SU-DHL-6 (cell line): ENCODE results near the gene PCIF1.
A peak's percentile ranks its signal among the peaks of the same experiment; 100 is the strongest.
"Not testable (repeated sequence)": the region's sequence is repeated elsewhere in the genome, so short reads cannot be mapped to it uniquely, and the experiment has no call there.

Experiments used
- H2AFZ ChIP-seq: fragments of 200-600 bp; sonication (generic); 2 replicates; pipeline ENCODE4 v1.6.1; 2014; ENCODE audit warnings: low read depth, mild to moderate bottlenecking, moderate library complexity, mixed read lengths, antibody characterized with exemption, low read length; ENCODE audit not compliant: severe bottlenecking
- H3F3A ChIP-seq: fragments of 200-600 bp; shearing (Covaris generic); 2 replicates; pipeline ENCODE4 v1.6.0; 2016; ENCODE audit warnings: antibody characterized with exemption, mild to moderate bottlenecking; ENCODE audit not compliant: insufficient read depth
- H3K27ac ChIP-seq: fragments of 200-600 bp; sonication (generic); 2 replicates; pipeline ENCODE4 v1.5.1; 2016; ENCODE audit warnings: low read depth, mild to moderate bottlenecking, low read length, moderate library complexity, mixed read lengths
- H3K27me3 ChIP-seq: fragments of 200-600 bp; sonication (generic), shearing (Covaris generic); 2 replicates; pipeline ENCODE4 v1.6.0; 2014; ENCODE audit warnings: mild to moderate bottlenecking, low read length
- H3K36me3 ChIP-seq: fragments of 200-600 bp; sonication (generic); 2 replicates; pipeline ENCODE4 v1.6.1; 2014; ENCODE audit warnings: mild to moderate bottlenecking, low read length, mixed read lengths
- H3K4me2 ChIP-seq: fragments of 300-600, 200-600 bp; shearing (Covaris generic), sonication (generic); 2 replicates; pipeline ENCODE4 v1.6.0; 2014; ENCODE audit warnings: low read length, low read depth, mild to moderate bottlenecking; ENCODE audit not compliant: poor library complexity, severe bottlenecking
- H3K4me3 ChIP-seq: fragments of 200-600 bp; sonication (generic); 2 replicates; pipeline ENCODE4 v1.5.1; 2014; ENCODE audit warnings: antibody characterized with exemption, low read length, mild to moderate bottlenecking, mixed read lengths; ENCODE audit not compliant: insufficient read depth, poor library complexity, severe bottlenecking
- H3K79me2 ChIP-seq: fragments of 200-600 bp; sonication (generic); 2 replicates; pipeline ENCODE4 v1.6.1; 2014; ENCODE audit warnings: mild to moderate bottlenecking, low read length, moderate library complexity; ENCODE audit not compliant: insufficient read depth
- H3K9ac ChIP-seq: fragments of 200-600 bp; sonication (generic); 2 replicates; pipeline ENCODE4 v1.7.0; 2014; ENCODE audit warnings: mild to moderate bottlenecking, low read length
- H3K9me2 ChIP-seq: fragments of 200-600 bp; sonication (generic); replicated peaks from 2 replicates; pipeline ENCODE4 v1.6.1; 2014; ENCODE audit warnings: low read length; ENCODE audit not compliant: insufficient read depth
- H3K9me3 ChIP-seq: fragments of 200-600 bp; sonication (generic); 2 replicates; pipeline ENCODE4 v1.6.1; 2014; ENCODE audit warnings: low read length, mixed read lengths; ENCODE audit not compliant: insufficient read depth
- H4K20me1 ChIP-seq: fragments of 200-600 bp; sonication (generic); 2 replicates; pipeline ENCODE4 v1.6.1; 2014; ENCODE audit warnings: low read depth, mild to moderate bottlenecking, antibody characterized with exemption, low read length, moderate library complexity, mixed read lengths
- EZH2phosphoT487 ChIP-seq: fragments of 200-600 bp; sonication (generic), shearing (Covaris generic); conservative IDR thresholded peaks from 2 replicates; pipeline ENCODE4 v1.6.1; 2018; ENCODE audit warnings: mild to moderate bottlenecking, antibody characterized with exemption, low read length, moderate library complexity, mixed read lengths
- TF ChIP-seq, protein P1 (sequence below): fragments of 200-600 bp; sonication (generic); IDR thresholded peaks from one replicate; pipeline ENCODE4 v1.5.1; 2017; ENCODE audit warnings: antibody characterized with exemption, mild to moderate bottlenecking, low read length, moderate library complexity; ENCODE audit not compliant: insufficient read depth, poor library complexity, severe bottlenecking

PCIF1 gene

DNA sequence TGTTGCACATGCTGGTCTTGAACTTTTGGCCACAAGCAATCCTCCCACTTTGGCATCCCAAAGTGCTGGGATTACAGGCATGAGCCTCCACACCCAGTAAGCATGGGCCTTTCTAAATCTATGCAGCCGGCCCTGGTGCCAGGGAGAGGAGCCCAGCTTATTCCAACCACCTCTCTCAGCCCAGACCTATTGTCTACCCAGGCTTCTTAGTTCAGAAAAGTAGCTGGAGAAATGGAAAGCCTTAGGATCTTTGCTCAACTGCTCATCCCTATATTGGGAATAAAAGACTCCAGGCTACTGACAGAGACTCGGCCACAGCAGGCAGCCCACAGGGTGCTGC lies 7.8 kb upstream of the PCIF1 start:
- TF ChIP-seq, protein P1, sequence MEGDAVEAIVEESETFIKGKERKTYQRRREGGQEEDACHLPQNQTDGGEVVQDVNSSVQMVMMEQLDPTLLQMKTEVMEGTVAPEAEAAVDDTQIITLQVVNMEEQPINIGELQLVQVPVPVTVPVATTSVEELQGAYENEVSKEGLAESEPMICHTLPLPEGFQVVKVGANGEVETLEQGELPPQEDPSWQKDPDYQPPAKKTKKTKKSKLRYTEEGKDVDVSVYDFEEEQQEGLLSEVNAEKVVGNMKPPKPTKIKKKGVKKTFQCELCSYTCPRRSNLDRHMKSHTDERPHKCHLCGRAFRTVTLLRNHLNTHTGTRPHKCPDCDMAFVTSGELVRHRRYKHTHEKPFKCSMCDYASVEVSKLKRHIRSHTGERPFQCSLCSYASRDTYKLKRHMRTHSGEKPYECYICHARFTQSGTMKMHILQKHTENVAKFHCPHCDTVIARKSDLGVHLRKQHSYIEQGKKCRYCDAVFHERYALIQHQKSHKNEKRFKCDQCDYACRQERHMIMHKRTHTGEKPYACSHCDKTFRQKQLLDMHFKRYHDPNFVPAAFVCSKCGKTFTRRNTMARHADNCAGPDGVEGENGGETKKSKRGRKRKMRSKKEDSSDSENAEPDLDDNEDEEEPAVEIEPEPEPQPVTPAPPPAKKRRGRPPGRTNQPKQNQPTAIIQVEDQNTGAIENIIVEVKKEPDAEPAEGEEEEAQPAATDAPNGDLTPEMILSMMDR = no peak
- no peak for TF ChIP-seq EZH2phosphoT487
- Histone ChIP-seq H3K4me2 (no peak overlapping the region), H3K9ac (no peak overlapping the region)

GRCh38 chr20:45927071-45927878 lies 7.2 kb upstream of the PCIF1 start:
- Histone ChIP-seq H3K9ac (no peak overlapping the region), H3K27ac (no peak overlapping the region), H2AFZ (no peak overlapping the region), H3K27me3 (no peaks in the 10 kb centered on the region), H3K9me3 (no peaks in the 10 kb centered on the region), H4K20me1 (no peaks in the 10 kb centered on the region), H3F3A (no peaks in the 10 kb centered on the region), H3K9me2 (no peaks in the 10 kb centered on the region), H3K36me3 (no peaks in the 10 kb centered on the region), H3K4me3 (no peak overlapping the region), H3K4me2 (no peak overlapping the region), H3K79me2 (no peaks in the 10 kb centered on the region)
- TF ChIP-seq EZH2phosphoT487 = no peak
- TF ChIP-seq, protein P1 = no peak

More for the DNA sequence above, 7.8 kb upstream of the PCIF1 start:
- H3K4me3 ChIP-seq = no peak overlapping the region
- H3F3A ChIP-seq = no peaks in the 10 kb centered on the region
- H2AFZ ChIP-seq = no peak overlapping the region
- no peak overlapping the region for H3K27ac ChIP-seq
- H3K9me2 ChIP-seq = no peaks in the 10 kb centered on the region
- no peaks in the 10 kb centered on the region for H3K27me3 ChIP-seq
- H3K36me3 ChIP-seq = no peaks in the 10 kb centered on the region
- H4K20me1 ChIP-seq = no peaks in the 10 kb centered on the region
- H3K79me2 ChIP-seq = no peaks in the 10 kb centered on the region
- no peaks in the 10 kb centered on the region for H3K9me3 ChIP-seq

DNA sequence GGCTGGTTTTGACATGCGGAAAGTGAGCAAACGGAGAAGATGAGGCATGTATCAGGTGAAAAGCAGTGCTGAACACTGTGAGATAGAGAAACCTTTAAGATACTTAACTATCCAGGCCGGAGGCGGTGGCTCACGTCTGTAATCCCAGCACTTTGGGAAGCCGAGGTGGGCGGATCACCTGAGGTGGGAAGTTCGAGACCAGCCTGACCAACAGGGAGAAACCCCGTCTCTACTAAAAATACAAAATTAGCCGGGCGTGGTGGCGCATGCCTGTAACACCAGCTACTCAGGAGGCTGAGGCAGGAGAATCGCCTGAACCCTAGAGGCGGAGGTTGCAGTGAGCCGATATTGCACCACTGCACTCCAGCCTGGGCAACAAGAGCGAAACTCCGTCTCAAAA lies 2.8 kb upstream of the PCIF1 start:
- not testable (repeated sequence) for H3K9me2 ChIP-seq, H3K27ac ChIP-seq, H3K4me2 ChIP-seq, H3K9ac ChIP-seq, H3K36me3 ChIP-seq, H3F3A ChIP-seq, H4K20me1 ChIP-seq, H2AFZ ChIP-seq, H3K4me3 ChIP-seq, H3K9me3 ChIP-seq, H3K27me3 ChIP-seq
- peaks cover 13% of the 10 kb centered on the region for H3K79me2 ChIP-seq

DNA sequence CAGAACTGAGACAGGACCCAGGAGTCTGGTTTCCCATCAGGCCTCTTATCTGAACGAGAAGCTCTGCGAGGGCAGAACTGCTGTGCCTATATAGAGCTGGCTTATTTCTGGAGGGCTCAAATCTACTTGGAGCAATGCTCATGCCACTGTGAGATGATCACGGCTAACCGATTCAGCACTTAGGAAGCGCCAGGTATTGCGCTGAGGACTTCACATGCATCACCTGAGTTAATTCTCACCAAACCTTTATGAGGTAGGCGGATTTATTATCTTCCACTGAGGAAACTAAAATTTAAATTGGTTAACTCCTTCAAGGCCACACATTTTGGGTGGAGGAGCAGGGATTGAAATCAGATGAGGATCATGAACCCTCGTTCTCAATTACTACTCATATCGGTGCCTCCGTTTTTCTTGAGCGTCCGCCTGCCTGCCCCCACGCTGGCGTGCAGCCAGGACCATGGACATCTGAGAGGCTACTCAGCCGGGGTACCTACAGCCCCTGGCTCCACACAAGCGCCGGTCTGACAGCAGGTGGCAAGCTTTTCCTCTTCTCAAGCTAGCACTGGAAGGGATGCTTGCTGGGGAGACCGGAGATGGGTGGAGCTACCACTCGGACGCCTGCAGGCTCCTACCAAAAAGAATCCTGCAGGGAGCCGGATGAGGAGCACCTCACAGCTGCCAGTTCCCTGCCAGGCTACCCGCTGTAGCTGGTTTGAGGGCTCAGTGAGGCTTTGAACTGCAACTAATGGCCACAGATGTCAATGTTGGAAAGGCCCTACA lies 1.0 kb upstream of the PCIF1 start:
- H3K79me2 ChIP-seq = peaks cover 27% of the 10 kb centered on the region
- TF ChIP-seq, protein P1 = peak; percentile 36
- TF ChIP-seq EZH2phosphoT487 = no peak

More for the DNA sequence above, 1.0 kb upstream of the PCIF1 start:
- Histone ChIP-seq H4K20me1 (no peaks in the 10 kb centered on the region), H3K9me3 (no peaks in the 10 kb centered on the region), H3K36me3 (peaks cover 8% of the 10 kb centered on the region), H3F3A (no peaks in the 10 kb centered on the region), H3K9me2 (no peaks in the 10 kb centered on the region), H3K27ac (peak overlapping the region; percentile 89), H3K9ac (peak overlapping the region; percentile 99), H3K4me3 (peak overlapping the region; percentile 97), H3K4me2 (peak overlapping the region; percentile 83), H2AFZ (peak overlapping the region; percentile 49), H3K27me3 (no peaks in the 10 kb centered on the region)
